Measurements from ENCODE around the gene RARRES1.
A peak's percentile ranks its signal among the peaks of the same experiment; 100 is the strongest.

Gene RARRES1

GRCh38 chr3:158731938-158732855 lies at the start of gene RARRES1:
RARRES1 (minus strand) TSS chr3:158732457; CDS start chr3:158732415, 42 bp downstream.
- H3K27me3 ChIP-seq (ENCODE audit: control insufficient read depth in 2 of 2, insufficient read depth in 2 of 2, low read length in 2 of 2) = no peaks in the 10 kb centered on the region
- no peaks in the 10 kb centered on the region for H3K36me3 ChIP-seq (ENCODE audit: control insufficient read depth in 2 of 2, insufficient read depth in 2 of 2, low read length in 2 of 2)
- H3K27ac ChIP-seq (ENCODE audit: low read depth in 2 of 2, low read length in 2 of 2) = peak within 1 kb of the TSS; percentile 58 to 63
- no peaks in the 10 kb centered on the region for H3K9me3 ChIP-seq (ENCODE audit: control insufficient read depth in 2 of 2, low read length in 2 of 2)
- peak within 1 kb of the TSS; percentile 73 to 74 for H3K9ac ChIP-seq (ENCODE audit: low read depth in 1 of 2, low read length in 2 of 2)
- peaks cover 11 to 18% of the 10 kb centered on the region in 2 donors for H3K4me1 ChIP-seq (ENCODE audit: control insufficient read depth in 2 of 2, insufficient read depth in 2 of 2, low read length in 2 of 2)
- peak within 1 kb of the TSS; percentile 70 to 72 for H3K4me3 ChIP-seq (ENCODE audit: low read length in 2 of 2)

GRCh38 chr3:158781849-158782248 lies 49.6 kb upstream of the RARRES1 start:
- Histone ChIP-seq H3K27ac (ENCODE audit: low read depth in 2 of 2, low read length in 2 of 2) (no peak overlapping the region), H3K4me3 (ENCODE audit: low read length in 2 of 2) (no peak overlapping the region), H3K4me1 (ENCODE audit: control insufficient read depth in 2 of 2, insufficient read depth in 2 of 2, low read length in 2 of 2) (peaks cover 10 to 12% of the 10 kb centered on the region in 2 donors), H3K9me3 (ENCODE audit: control insufficient read depth in 2 of 2, low read length in 2 of 2) (no peaks in the 10 kb centered on the region), H3K36me3 (ENCODE audit: control insufficient read depth in 2 of 2, insufficient read depth in 2 of 2, low read length in 2 of 2) (no peaks in the 10 kb centered on the region), H3K9ac (ENCODE audit: low read depth in 1 of 2, low read length in 2 of 2) (no peak overlapping the region), H3K27me3 (ENCODE audit: control insufficient read depth in 2 of 2, insufficient read depth in 2 of 2, low read length in 2 of 2) (no peaks in the 10 kb centered on the region)

GRCh38 chr3:158781191-158781590 lies 48.9 kb upstream of the RARRES1 start:
- Histone ChIP-seq H3K27ac (ENCODE audit: low read depth in 2 of 2, low read length in 2 of 2) (no peak overlapping the region), H3K27me3 (ENCODE audit: control insufficient read depth in 2 of 2, insufficient read depth in 2 of 2, low read length in 2 of 2) (no peaks in the 10 kb centered on the region)

GRCh38 chr3:158780766-158781165 lies 48.5 kb upstream of the RARRES1 start:
- no peaks in the 10 kb centered on the region for H3K27me3 ChIP-seq (ENCODE audit: control insufficient read depth in 2 of 2, insufficient read depth in 2 of 2, low read length in 2 of 2)

More at GRCh38 chr3:158781191-158781590, 48.9 kb upstream of the RARRES1 start:
- H3K4me1 ChIP-seq (ENCODE audit: control insufficient read depth in 2 of 2, insufficient read depth in 2 of 2, low read length in 2 of 2) = peaks cover 10 to 12% of the 10 kb centered on the region in 2 donors
- H3K36me3 ChIP-seq (ENCODE audit: control insufficient read depth in 2 of 2, insufficient read depth in 2 of 2, low read length in 2 of 2) = no peaks in the 10 kb centered on the region
- no peak overlapping the region for H3K4me3 ChIP-seq (ENCODE audit: low read length in 2 of 2)
- no peaks in the 10 kb centered on the region for H3K9me3 ChIP-seq (ENCODE audit: control insufficient read depth in 2 of 2, low read length in 2 of 2)
- no peak overlapping the region for H3K9ac ChIP-seq (ENCODE audit: low read depth in 1 of 2, low read length in 2 of 2)

GRCh38 chr3:158777161-158777873 lies 45.1 kb upstream of the RARRES1 start:
- H3K4me1 ChIP-seq (ENCODE audit: control insufficient read depth in 2 of 2, insufficient read depth in 2 of 2, low read length in 2 of 2) = peaks cover 0 to 8% of the 10 kb centered on the region in 2 donors
- no peak overlapping the region for H3K27ac ChIP-seq (ENCODE audit: low read depth in 2 of 2, low read length in 2 of 2)
- H3K9ac ChIP-seq (ENCODE audit: low read depth in 1 of 2, low read length in 2 of 2) = no peak overlapping the region
- no peaks in the 10 kb centered on the region for H3K27me3 ChIP-seq (ENCODE audit: control insufficient read depth in 2 of 2, insufficient read depth in 2 of 2, low read length in 2 of 2)
- H3K9me3 ChIP-seq (ENCODE audit: control insufficient read depth in 2 of 2, low read length in 2 of 2) = no peaks in the 10 kb centered on the region
- H3K4me3 ChIP-seq (ENCODE audit: low read length in 2 of 2) = no peak overlapping the region
- no peaks in the 10 kb centered on the region for H3K36me3 ChIP-seq (ENCODE audit: control insufficient read depth in 2 of 2, insufficient read depth in 2 of 2, low read length in 2 of 2)

More at GRCh38 chr3:158780766-158781165, 48.5 kb upstream of the RARRES1 start:
- no peak overlapping the region for H3K27ac ChIP-seq (ENCODE audit: low read depth in 2 of 2, low read length in 2 of 2)
- no peak overlapping the region for H3K9ac ChIP-seq (ENCODE audit: low read depth in 1 of 2, low read length in 2 of 2)
- H3K36me3 ChIP-seq (ENCODE audit: control insufficient read depth in 2 of 2, insufficient read depth in 2 of 2, low read length in 2 of 2) = no peaks in the 10 kb centered on the region
- H3K4me3 ChIP-seq (ENCODE audit: low read length in 2 of 2) = no peak overlapping the region
- H3K4me1 ChIP-seq (ENCODE audit: control insufficient read depth in 2 of 2, insufficient read depth in 2 of 2, low read length in 2 of 2) = peaks cover 10 to 12% of the 10 kb centered on the region in 2 donors
- H3K9me3 ChIP-seq (ENCODE audit: control insufficient read depth in 2 of 2, low read length in 2 of 2) = no peaks in the 10 kb centered on the region

- Histone ChIP-seq H3K9ac (ENCODE audit: low read depth in 1 of 2, low read length in 2 of 2) (no peak overlapping the region), H3K27ac (ENCODE audit: low read depth in 2 of 2, low read length in 2 of 2) (no peak overlapping the region), H3K4me1 (ENCODE audit: control insufficient read depth in 2 of 2, insufficient read depth in 2 of 2, low read length in 2 of 2) (peaks cover 6 to 13% of the 10 kb centered on the region in 2 donors), H3K27me3 (ENCODE audit: control insufficient read depth in 2 of 2, insufficient read depth in 2 of 2, low read length in 2 of 2) (no peaks in the 10 kb centered on the region), H3K36me3 (ENCODE audit: control insufficient read depth in 2 of 2, insufficient read depth in 2 of 2, low read length in 2 of 2) (no peaks in the 10 kb centered on the region), H3K4me3 (ENCODE audit: low read length in 2 of 2) (no peak overlapping the region), H3K9me3 (ENCODE audit: control insufficient read depth in 2 of 2, low read length in 2 of 2) (no peaks in the 10 kb centered on the region)
Observed at GRCh38 chr3:158776531-158776930, 44.3 kb upstream of the RARRES1 start.

- Histone ChIP-seq H3K4me1 (ENCODE audit: control insufficient read depth in 2 of 2, insufficient read depth in 2 of 2, low read length in 2 of 2) (peaks cover 8 to 16% of the 10 kb centered on the region in 2 donors), H3K4me3 (ENCODE audit: low read length in 2 of 2) (no peak overlapping the region), H3K27ac (ENCODE audit: low read depth in 2 of 2, low read length in 2 of 2) (no peak overlapping the region), H3K9me3 (ENCODE audit: control insufficient read depth in 2 of 2, low read length in 2 of 2) (no peaks in the 10 kb centered on the region), H3K9ac (ENCODE audit: low read depth in 1 of 2, low read length in 2 of 2) (no peak overlapping the region), H3K36me3 (ENCODE audit: control insufficient read depth in 2 of 2, insufficient read depth in 2 of 2, low read length in 2 of 2) (no peaks in the 10 kb centered on the region), H3K27me3 (ENCODE audit: control insufficient read depth in 2 of 2, insufficient read depth in 2 of 2, low read length in 2 of 2) (no peaks in the 10 kb centered on the region)
Observed at GRCh38 chr3:158775426-158776410, 43.5 kb upstream of the RARRES1 start.

- Histone ChIP-seq H3K4me1 (ENCODE audit: control insufficient read depth in 2 of 2, insufficient read depth in 2 of 2, low read length in 2 of 2) (peaks cover 8 to 16% of the 10 kb centered on the region in 2 donors), H3K4me3 (ENCODE audit: low read length in 2 of 2) (no peak overlapping the region), H3K27me3 (ENCODE audit: control insufficient read depth in 2 of 2, insufficient read depth in 2 of 2, low read length in 2 of 2) (no peaks in the 10 kb centered on the region), H3K9ac (ENCODE audit: low read depth in 1 of 2, low read length in 2 of 2) (no peak overlapping the region), H3K27ac (ENCODE audit: low read depth in 2 of 2, low read length in 2 of 2) (no peak overlapping the region), H3K9me3 (ENCODE audit: control insufficient read depth in 2 of 2, low read length in 2 of 2) (no peaks in the 10 kb centered on the region), H3K36me3 (ENCODE audit: control insufficient read depth in 2 of 2, insufficient read depth in 2 of 2, low read length in 2 of 2) (no peaks in the 10 kb centered on the region)
Observed at GRCh38 chr3:158774965-158775364, 42.7 kb upstream of the RARRES1 start.
